ENCODE measurements around the gene PTDSS2. TPM values are rescaled to one million over a fixed set of nuclear protein-coding genes. Genes with fewer than 3 reads are reported as not detected.
A peak's percentile ranks its signal among the peaks of the same experiment; 100 is the strongest.
"Not testable (repeated sequence)": the region's sequence is repeated elsewhere in the genome, so short reads cannot be mapped to it uniquely, and the experiment has no call there.

The PTDSS2 gene
- total and polyA plus RNA-seq, 9 of the 15 experiments (the other 6 are each of a cell fraction or from before 2014, with no cell fraction given): 0.45 to 53.9 (median 17.2) TPM

DNA sequence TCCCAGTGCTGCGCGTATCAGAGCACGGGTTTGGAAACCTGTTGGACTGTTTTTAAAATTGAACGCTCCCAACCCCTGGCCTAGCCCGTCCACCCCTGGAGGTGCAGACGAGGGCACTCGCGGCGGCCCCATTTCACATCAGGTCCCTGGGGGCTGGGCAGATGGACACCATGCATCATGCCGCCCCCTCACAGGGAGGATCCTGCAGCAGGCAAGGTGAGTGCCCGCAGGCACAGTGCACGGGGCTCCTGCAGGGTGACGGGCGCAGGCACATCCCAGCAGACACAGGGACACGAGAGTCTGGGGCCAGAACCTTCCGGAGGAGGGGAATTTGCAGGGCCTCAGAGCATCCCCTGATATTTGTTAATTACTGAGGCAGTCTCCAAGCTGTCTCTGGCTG is 15.6 kb upstream of the PTDSS2 start (continued):
- TF ChIP-seq NFIX (CRISPR knock-in tag; IDR thresholded peaks at IDR 0.05; ENCODE audit: low read depth) (no peak), KAT7 (CRISPR knock-in tag; IDR thresholded peaks at IDR 0.05; ENCODE audit: borderline replicate concordance) (no peak), ZNF57 (CRISPR knock-in tag; IDR thresholded peaks at IDR 0.05) (no peak), STAG1 (CRISPR knock-in tag; IDR thresholded peaks at IDR 0.05; ENCODE audit: borderline replicate concordance) (no peak), SIN3A (IDR thresholded peaks at IDR 0.05; ENCODE audit: borderline replicate concordance in 2 of 2, control insufficient read depth in 1 of 2, low read depth in 2 of 2, low read length in 2 of 2) (no peak), ZNF707 (CRISPR knock-in tag; conservative IDR thresholded peaks at IDR 0.05) (no peak), ZNF316 (IDR thresholded peaks at IDR 0.05) (no peak), ARID2 (IDR thresholded peaks at IDR 0.05) (no peak), HNRNPUL1 (IDR thresholded peaks at IDR 0.05; ENCODE audit: low read length) (no peak), FOXA3 (CRISPR knock-in tag; conservative IDR thresholded peaks at IDR 0.05 in 1 of 2, IDR thresholded peaks at IDR 0.05 in 1 of 2) (no peak), NFYB (IDR thresholded peaks at IDR 0.05; ENCODE audit: extremely low read depth, insufficient read length) (no peak)

GRCh38 chr11:434999-435740 is 14.9 kb upstream of the PTDSS2 start:
- H4K20me1 ChIP-seq (replicated peaks; ENCODE audit: control insufficient read depth, insufficient read depth, low read length); H3K9me1 ChIP-seq (ENCODE audit: control insufficient read depth, insufficient read depth, low read length); H2AFZ ChIP-seq (ENCODE audit: low read depth, low read length); BruUV-seq (replicated peaks); intact Hi-C loops (cut with micrococcal nuclease); FAIRE-seq; H3K27ac ChIP-seq (ENCODE audit: extremely low read depth, low read depth, low read length); H3K36me3 ChIP-seq (ENCODE audit: control insufficient read depth, insufficient read depth, low read length); H3K27me3 ChIP-seq (ENCODE audit: control insufficient read depth in 2 of 2, insufficient read depth in 2 of 2, low read length in 2 of 2); H3K9ac ChIP-seq (ENCODE audit: insufficient read depth in 1 of 2, low read depth in 2 of 2, low read length in 2 of 2); CTCF ChIA-PET (ENCODE audit: low intra/inter-chr PET ratio); H3K9me3 ChIP-seq (replicated peaks; ENCODE audit: control insufficient read depth, insufficient read depth, low read depth, low read length); H3K79me2 ChIP-seq (ENCODE audit: control insufficient read depth, insufficient read depth, low read length); H3K4me2 ChIP-seq (ENCODE audit: insufficient read depth, low read length); POLR2A ChIA-PET; DNase-seq (ENCODE audit: extremely low read depth in 1 of 4, low spot score in 3 of 4); H3K4me3 ChIP-seq; in situ Hi-C loops (cut with MboI): not testable (repeated sequence)
- peak; percentile 18; the same call in 1 of the 3 replicates for ATAC-seq
- WGBS (ENCODE audit: insufficient coverage, low coverage, missing lambda C conversion rate): 81% methylated on average over 1 of the region's 1 CpG
- peak; percentile 91 for TF ChIP-seq HMBOX1 (IDR thresholded peaks at IDR 0.05)
- peaks cover 0 to 51% of the 10 kb centered on the region in 2 experiments; a peak in 2 of 5 replicates for H3K4me1 ChIP-seq (replicated peaks in 1 of 2; ENCODE audit: control insufficient read depth in 2 of 2, insufficient read depth in 2 of 2, low read length in 2 of 2)
